Hematopoietic multipotent progenitor cell (in vitro differentiated cells): ENCODE results near the gene NATD1. TPM values are rescaled to one million over a fixed set of nuclear protein-coding genes. Genes with fewer than 3 reads are reported as not detected.
"Not testable (repeated sequence)": the region's sequence is repeated elsewhere in the genome, so short reads cannot be mapped to it uniquely, and the experiment has no call there.

Source experiments
- DNase-seq, 3 donors: peaks; one replicate each; pipeline ENCODE4 v3.0.0-alpha.2; 2011 to 2015; ENCODE audit warnings: low read depth in 2 of 3, low spot score in 2 of 3
- small RNA-seq: library from RNA; depleted of rRNA; stranded (forward); fragments of <200 nt; gene quantifications from one replicate; pipeline ENCODE3, GENCODE V24; 2012
- total RNA-seq: library from RNA; depleted of rRNA; stranded (reverse); fragments of >200 nt; gene quantifications from one replicate; pipeline ENCODE4 v1.2.3, GENCODE V29; 2012

The NATD1 gene
- total RNA-seq, 1 donor = 8.6 TPM

DNA sequence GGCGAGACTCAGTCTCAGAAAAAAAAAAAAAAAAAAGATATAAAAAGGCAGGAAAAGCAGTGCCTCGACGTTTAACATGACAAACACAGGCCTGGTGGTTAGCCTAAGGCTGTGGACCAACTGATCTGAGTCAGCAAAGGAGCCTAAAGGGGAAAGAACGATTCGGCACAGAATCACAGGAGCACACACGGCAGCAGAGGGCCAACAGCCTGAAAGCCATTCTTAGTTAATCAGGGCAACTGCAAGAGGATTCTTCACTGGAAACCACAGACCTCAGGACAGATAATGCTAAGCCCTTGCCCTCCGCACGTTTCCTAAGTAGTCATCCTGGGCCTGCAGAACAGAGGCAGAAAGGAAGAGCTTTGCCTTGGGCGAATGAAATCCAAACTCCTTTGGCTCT, 53.9 kb downstream of the NATD1 start:
- peak in 1 of 3 donors; percentile 17 for DNase-seq

DNA sequence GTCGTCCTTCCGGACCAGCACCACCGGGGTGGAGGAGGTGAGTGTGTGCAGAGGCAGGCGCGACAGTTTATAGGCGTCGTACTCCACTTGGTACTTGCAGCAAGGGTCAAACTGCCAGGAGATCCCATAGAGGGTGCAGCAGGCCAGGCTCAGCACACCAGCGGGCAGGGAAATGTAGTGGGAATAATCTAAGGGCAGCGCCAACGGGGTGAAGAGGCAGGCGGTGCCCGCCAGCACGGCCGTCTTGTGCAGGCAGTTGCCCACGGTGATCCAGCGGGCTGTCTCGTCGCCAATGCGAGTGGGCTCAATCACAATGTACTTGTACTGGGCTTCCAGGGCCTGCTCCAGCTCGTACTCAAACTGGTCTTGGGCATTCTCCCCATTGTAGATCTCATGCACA, 54.8 kb downstream of the NATD1 start:
- DNase-seq = no peak

DNA sequence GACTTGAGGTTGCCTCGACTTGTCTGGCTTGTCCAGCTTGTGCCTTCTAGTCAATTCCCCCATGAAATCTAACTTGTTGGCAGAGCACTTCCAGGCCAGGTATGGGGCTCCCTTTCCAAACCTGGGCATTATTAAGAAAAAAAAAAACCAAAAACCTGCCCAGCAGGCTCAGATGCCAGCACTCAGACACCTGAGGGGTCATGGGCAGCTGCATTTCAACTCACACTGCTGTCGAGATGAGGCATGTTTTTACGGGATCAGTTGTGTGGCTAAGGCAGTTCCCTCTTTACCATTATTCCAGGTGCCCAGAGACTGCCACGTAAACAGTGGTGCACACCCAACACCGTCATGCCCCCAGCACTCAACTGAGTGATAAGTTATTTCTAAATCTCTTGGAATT, 57.1 kb downstream of the NATD1 start:
- DNase-seq = no peak

DNA sequence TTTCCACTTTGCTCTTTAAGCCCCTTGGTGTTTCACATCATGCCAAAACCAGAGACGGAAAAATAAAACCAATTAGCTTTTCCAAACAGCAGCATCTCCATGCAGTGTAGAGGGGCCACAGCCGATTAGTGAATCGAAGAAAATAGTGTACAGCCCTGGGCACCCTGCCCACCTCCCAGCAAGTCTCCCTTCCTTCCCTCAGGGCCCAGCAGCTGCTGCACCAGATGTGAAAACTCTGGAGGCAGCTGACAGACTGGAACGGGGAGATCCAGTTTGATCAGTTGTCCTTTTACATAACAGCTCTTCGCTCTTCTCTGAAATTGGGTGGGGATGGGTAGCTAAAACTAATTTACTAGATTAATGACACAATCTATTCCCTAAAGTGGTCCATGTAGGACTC, 58.5 kb downstream of the NATD1 start:
- no peak for DNase-seq

DNA sequence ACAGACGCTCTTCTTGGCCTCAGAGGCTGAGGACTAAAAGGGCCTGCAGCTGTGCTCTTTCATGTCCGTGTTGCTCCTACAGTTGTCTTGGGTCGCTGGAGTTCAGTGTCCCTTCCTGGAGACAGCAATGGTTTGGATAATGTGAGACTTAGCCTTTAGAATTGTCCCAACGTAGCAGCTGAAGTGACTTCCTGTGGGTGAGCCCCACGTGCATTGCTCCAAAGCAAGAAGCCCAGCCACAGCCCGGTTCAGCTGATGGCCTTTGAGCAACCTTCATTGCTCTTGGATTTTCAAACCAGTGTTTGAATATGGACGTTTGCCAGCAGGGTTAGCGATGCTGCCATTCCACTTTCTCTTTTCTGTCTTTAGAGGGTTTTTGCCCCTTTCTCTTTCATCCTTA, 59.0 kb downstream of the NATD1 start:
- no peak for DNase-seq

DNA sequence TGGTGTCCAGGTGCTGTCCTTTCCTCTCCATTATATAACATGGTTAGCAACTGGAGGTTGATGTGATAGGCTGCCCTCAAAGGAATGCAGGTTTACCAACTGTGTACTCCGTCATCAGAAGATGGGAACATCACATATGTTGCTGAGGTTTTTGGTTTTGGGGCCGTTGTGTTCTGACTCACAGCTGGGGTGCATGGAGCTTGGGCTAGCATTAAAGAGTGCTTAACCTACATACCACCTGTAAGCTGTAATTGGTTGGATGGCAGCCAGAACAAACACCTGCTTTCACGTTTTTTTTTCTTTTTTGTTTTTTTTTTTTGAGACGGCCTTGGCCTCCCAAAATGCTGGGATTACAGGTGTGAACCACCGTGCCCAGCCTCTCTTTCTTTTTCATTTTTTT, 60.2 kb downstream of the NATD1 start:
- DNase-seq = no peak

DNA sequence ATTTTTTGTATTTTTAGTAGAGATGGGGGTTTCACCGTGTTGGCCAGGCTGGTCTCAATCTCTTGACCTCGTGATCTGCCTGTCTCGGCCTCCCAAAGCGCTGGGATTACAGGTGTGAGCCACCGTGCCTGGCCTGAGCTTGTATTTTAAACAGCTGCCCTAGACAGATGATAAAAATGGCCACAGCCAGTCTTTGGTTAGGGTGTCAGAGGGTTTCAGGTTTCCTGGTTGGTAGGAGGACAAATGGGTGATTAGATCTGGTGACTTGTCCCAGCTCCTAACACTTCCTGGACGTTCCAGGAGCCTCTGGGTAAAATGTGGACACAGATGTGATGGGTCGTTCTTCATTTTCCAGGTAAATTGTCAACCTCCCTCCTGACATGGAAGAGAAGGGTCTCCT, 60.8 kb downstream of the NATD1 start:
- DNase-seq = not testable (repeated sequence)

DNA sequence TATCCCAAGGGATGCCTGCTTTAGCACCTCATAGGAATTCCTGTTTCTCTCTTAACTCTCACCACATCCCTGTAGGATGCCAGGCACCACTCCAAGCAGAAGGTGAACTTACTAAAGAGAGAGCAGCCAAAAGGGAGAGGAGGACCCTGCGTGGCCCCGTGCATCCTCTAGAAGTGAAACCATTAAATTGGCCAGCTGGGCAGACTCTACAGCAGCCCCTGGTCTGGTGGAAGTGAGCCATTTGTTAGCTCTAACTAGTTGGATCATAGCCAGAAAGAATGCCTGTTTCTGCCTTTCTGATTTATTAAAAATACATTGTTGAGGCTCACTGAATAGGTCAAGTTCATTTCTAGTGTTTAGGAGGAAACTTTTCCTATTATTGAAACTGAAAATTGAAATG, 61.5 kb downstream of the NATD1 start:
- no peak for DNase-seq

DNA sequence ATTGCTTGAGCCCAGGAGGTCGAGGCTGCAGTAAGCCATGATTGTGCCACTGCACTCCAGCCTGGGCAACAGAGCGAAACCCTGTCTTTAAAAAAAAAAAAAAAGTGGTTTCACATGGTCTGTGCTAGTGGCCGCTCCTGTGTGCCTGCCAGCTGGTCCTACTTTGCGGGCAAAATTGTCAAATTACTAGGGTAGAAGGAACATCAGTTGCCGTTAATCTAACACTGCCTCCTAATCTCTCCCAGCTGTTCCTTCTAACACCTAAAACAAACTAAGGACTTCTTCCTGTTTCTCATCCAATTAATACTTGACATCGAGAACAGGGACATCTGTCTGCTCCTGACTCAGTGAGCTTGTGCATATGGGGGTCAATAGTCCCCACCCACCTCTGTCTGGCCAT, 63.1 kb downstream of the NATD1 start:
- DNase-seq = no peak

DNA sequence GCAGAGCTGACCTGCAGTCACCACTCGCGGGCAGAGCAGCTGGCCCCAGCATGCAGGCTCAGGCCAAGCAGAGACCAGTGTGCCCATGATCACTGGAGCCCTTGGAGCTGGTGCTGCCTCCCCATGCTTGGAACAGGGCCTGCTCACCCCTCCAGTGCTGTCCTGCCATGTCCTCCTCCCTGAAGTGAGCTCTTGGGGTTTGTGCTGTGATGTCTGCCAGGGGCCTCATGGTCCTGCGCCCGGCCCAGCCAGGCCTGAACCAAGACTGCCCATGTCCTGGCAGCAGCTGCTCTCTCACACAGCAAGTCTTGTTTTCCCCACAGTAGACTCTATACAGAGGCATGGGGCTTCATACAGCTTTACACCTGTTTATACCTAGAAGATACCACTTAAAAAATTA, 63.8 kb downstream of the NATD1 start:
- no peak for DNase-seq

Small RNA genes within 50 kb of the gene (small RNA-seq; reads per million reads assigned to genes)
- not detected for gene RN7SL426P

Other genes starting within 250 kb of the NATD1 start
- 331 TPM for gene USP22, start 210.4 kb downstream of the NATD1 start, total RNA-seq
- 41.5 TPM for gene DHRS7B, start 126.4 kb downstream of the NATD1 start, total RNA-seq
- 32.9 TPM for gene TMEM11, start 39.2 kb downstream of the NATD1 start, total RNA-seq
- gene MAP2K3, start 31.3 kb upstream of the NATD1 start, total RNA-seq = 57.6 TPM
- 14.5 TPM for gene KCNJ12, start 122.9 kb upstream of the NATD1 start, total RNA-seq